GM12873 (cell line): Measurements from ENCODE around the gene ITPR3.

ENCODE experiments used
- TF ChIP-seq, protein P1 (sequence below): IDR thresholded peaks from 2 replicates; pipeline ENCODE4 v1.5.1; 2012; ENCODE audit warnings: low read depth, mild to moderate bottlenecking, moderate library complexity, low read length, control low read depth; ENCODE audit not compliant: insufficient read depth; ENCODE audit errors: missing control alignments

Gene ITPR3

DNA sequence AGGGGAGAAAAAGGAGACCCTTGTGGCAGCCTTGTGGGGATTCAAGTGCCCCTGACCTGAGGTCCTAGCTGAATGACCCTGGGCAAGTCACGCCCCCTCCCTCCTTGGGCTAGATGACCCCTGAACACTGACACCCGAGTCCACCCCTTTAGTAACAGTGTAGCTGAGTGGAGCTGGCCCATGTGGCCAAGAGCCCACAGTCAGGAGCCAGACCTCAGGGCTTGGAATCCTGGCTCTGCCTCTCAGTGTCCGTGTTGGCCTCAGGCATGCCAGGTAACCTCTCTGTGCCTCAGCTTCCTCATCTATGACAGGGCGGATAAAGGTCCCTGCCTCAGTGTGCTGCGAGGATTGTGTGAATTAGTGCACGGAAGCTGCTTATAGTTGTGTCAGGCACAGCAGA lies 111.3 kb downstream of the ITPR3 start:
- TF ChIP-seq, protein P1, sequence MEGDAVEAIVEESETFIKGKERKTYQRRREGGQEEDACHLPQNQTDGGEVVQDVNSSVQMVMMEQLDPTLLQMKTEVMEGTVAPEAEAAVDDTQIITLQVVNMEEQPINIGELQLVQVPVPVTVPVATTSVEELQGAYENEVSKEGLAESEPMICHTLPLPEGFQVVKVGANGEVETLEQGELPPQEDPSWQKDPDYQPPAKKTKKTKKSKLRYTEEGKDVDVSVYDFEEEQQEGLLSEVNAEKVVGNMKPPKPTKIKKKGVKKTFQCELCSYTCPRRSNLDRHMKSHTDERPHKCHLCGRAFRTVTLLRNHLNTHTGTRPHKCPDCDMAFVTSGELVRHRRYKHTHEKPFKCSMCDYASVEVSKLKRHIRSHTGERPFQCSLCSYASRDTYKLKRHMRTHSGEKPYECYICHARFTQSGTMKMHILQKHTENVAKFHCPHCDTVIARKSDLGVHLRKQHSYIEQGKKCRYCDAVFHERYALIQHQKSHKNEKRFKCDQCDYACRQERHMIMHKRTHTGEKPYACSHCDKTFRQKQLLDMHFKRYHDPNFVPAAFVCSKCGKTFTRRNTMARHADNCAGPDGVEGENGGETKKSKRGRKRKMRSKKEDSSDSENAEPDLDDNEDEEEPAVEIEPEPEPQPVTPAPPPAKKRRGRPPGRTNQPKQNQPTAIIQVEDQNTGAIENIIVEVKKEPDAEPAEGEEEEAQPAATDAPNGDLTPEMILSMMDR = no peak

DNA sequence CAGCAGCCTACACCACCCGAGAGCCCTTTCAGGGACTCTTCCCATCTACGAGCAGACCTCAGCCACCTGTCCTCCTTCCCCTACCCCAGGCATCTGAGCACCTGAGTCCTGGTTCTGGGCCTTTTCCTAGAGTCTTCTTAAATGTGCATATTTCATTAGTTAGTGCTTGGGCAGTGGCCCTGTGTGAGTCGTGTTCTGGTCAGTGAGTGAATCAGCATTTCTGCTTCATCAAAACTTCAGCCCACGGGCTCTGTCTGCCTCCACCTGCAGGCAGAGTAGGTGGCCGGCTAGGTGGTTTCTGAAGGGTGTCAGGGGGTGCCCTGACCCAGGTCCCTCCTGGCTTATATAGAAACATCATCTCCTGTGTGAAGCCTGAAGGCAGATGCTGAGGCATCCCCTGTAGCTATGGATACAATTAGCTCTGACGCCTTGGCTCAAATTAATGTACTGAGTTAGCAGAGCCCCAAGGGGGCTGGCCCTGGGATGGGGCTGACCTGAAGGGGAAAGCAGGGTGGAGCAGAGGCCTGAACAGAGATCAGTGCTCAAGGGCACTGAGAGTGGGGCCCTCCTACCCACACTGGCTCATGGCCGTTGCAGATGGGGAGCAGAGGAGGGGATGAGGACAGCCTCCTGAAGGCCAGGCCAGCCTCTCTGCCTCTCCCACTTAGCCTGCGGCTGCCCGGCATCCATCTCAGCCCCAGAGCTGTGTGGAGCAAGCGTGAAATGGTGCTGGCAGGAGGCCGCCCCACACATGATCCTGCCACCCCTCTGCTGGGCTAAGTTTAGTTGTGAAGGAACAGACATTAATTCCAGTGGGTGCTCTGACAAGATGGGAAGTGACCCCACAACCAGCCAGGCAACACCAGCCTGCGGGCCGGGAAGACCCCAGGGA lies 111.9 kb downstream of the ITPR3 start:
- TF ChIP-seq, protein P1 = no peak

DNA sequence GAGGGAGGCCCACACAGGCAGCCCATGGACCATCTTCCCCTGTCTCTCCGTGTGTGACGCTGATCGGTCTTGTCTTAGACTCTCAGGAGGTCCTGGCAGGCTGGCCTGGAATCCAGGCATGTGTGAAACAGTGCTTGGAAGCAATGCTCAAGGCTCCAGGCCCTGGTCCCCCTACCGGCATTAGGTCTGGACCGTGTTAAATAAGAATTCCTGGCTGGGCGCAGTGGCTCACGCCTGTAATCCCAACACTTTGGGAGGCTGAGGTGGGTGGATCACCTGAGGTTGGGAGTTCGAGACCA lies 112.5 kb downstream of the ITPR3 start:
- TF ChIP-seq, protein P1 = no peak

DNA sequence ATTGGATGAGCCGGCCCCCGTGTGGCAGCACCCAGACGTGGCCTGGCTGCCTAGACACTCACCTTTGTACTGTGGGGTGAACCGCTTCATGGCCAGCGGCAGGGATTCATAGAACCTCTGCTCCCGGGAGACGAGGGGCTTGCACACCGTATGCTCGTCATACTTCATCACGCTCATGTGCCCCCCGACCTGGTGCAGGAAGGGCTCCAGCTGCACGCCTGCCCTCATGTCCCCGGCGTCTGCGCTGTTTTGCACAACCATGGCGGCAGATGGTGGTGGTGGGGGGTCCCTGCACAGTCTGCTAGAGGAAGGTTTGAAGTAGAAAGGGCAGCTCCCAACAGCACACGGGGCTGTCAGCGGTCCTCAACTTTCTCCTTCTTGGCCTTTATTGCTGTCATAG lies 114.1 kb downstream of the ITPR3 start:
- TF ChIP-seq, protein P1 = no peak

DNA sequence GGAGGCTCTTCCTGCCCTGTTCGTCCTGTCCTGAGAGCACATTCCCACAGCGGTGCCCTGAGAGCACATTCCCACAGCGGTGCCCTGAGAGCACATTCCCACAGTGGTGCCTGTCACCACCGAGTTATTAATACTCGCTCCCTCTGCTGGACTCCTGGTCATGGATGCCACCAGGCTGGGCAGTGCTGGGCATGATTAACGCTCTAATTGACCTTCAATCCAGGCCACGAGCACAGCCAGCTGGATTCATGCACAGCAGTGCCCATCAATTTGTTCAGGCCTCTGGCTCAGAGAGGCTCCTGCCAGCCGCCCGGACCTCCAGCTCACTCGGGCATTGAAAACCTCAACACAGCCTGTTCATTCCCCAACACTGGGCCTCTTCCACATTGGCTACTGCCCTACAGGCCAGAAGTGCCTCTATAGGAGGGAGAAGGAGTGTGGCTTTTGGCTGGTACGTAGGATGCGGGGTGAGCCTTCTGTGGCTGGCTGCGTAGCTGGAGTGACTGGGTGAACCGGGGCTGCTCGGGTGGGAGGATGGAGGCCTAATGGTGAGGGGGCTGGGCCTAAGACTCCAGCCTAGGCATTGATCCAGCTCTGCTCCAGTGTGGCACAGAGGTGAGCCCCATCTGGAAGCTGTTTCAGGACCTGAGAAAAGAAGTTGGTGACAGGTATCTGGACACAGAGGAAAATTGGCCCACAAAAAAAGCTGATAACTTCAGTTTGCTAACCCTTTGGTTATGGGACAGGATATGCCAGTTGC lies 116.3 kb downstream of the ITPR3 start:
- TF ChIP-seq, protein P1 = no peak

DNA sequence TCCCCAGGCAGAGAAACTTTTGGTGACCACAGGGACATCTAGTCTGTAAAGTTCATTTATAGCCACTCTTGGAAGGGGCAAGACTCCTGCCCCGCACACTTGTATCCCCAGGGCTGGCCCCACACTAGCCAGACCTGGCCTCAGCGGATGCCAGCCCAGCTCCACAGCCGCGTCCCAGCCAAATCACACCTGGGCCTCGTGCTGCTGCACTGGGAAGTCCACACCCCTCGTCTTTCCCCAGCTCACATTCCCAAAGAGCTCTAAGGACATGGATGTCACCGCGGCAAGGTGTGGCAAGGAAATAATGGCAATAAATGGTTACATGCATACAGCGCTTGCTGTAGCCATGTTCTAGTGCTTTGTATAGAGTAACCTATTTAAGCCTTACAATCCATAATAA lies 117.0 kb downstream of the ITPR3 start:
- TF ChIP-seq, protein P1 = no peak

DNA sequence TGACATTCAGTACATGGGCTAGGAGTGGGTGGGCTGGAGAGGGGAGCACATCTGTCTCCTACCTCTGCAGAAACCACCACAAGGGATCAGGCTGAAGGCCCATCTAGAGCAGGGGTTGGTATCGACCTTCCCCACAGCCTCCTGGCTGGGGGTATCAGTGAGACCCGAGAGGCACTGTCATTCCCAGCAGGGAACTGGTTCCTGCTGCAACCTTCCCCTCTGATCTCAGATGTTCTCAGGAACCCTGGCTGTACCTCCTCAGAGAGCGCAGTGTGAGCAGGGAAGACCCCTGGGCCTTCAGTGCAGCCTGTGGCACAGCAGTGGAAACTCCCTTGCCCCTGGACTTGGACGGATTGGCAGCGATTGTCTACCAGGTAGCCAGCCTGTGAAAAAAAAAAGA lies 117.8 kb downstream of the ITPR3 start:
- TF ChIP-seq, protein P1 = no peak
